Activated CD4-positive, alpha-beta T cell treated with anti-CD3 and anti-CD28 coated beads, Interleukin-2, Interleukin-6, amounts not matched to agents 100 ng/mL and 50 ng/mL, durations not matched to agents 16 hours and 8 hours (primary cell): Measurements from ENCODE around the gene KLK15.

Experiments
- DNase-seq: peaks from one replicate; pipeline ENCODE4 v3.0.0-alpha.2; 2020

The KLK15 gene, protein sequence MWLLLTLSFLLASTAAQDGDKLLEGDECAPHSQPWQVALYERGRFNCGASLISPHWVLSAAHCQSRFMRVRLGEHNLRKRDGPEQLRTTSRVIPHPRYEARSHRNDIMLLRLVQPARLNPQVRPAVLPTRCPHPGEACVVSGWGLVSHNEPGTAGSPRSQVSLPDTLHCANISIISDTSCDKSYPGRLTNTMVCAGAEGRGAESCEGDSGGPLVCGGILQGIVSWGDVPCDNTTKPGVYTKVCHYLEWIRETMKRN

GRCh38 chr19:50833117-50833801 lies at the start of gene KLK15:
KLK15 (minus strand) TSS chr19:50833574; CDS start chr19:50831492, 2,082 bp downstream.
- no peak for DNase-seq

GRCh38 chr19:50882188-50882587 lies 48.8 kb upstream of the KLK15 start:
- no peak for DNase-seq

GRCh38 chr19:50880241-50880640 lies 46.9 kb upstream of the KLK15 start:
- DNase-seq = no peak

- no peak for DNase-seq
Measured at GRCh38 chr19:50878851-50879250, 45.5 kb upstream of the KLK15 start.

GRCh38 chr19:50877338-50877737 lies 44.0 kb upstream of the KLK15 start:
- no peak for DNase-seq

- DNase-seq = no peak
Measured at GRCh38 chr19:50876456-50876855, 43.1 kb upstream of the KLK15 start.

DNA sequence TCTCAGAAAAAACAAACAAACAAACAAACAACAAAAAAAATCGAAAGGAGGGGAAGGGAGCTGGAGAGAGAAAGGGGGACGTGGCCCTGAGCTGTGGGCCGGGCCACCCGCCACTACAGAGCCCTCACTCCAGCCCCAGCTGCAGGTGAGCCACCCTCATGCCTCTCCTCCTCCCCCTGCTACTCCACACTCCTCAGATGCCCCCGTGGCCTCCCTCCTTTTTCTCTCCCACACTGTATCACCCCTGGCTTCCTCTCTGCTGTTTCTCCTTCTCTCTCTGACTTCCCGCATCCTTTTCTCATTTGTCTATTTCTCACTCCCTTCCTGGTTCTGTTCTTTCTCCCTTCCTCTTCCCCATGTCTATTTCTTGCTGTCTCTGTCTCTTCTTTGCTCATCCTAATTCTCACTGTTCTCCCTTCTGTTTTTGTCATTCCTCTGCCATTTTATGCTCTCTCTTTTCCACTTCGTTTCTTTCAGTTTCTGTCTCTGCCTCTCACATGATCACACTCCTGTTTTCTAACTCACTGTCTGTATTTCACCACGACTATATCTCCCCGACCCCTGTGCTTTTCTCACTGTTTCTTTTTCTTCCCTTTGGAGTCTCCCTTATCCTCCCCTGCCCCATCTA lies 42.5 kb upstream of the KLK15 start:
- no peak for DNase-seq

- DNase-seq = no peak
Measured at GRCh38 chr19:50874211-50874610, 40.8 kb upstream of the KLK15 start.

GRCh38 chr19:50873056-50873455 lies 39.7 kb upstream of the KLK15 start, which contains the start of gene KLK2:
KLK2 (plus strand) TSS chr19:50873439; CDS start chr19:50873474, 35 bp downstream.
- DNase-seq = no peak

DNA sequence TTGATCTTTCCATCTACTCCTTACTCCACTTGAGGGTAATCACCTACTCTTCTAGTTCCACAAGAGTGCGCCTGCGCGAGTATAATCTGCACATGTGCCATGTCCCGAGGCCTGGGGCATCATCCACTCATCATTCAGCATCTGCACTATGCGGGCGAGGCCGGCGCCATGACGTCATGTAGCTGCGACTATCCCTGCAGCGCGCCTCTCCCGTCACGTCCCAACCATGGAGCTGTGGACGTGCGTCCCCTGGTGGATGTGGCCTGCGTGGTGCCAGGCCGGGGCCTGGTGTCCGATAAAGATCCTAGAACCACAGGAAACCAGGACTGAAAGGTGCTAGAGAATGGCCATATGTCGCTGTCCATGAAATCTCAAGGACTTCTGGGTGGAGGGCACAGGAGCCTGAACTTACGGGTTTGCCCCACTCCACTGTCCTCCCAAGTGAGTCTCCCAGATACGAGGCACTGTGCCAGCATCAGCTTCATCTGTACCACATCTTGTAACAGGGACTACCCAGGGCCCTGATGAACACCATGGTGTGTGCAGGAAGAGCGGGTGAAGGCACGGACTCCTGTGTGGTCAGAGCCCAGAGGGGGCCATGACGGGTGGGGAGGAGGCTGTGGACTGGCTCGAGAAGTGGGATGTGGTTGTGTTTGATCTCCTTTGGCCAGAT lies 37.2 kb upstream of the KLK15 start:
- DNase-seq = peak; percentile 28

DNA sequence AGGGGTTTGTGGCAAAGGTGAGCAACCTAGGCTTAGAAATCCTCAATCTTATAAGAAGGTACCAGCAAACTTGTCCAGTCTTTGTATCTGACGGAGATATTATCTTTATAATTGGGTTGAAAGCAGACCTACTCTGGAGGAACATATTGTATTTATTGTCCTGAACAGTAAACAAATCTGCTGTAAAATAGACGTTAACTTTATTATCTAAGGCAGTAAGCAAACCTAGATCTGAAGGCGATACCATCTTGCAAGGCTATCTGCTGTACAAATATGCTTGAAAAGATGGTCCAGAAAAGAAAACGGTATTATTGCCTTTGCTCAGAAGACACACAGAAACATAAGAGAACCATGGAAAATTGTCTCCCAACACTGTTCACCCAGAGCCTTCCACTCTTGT lies 36.1 kb upstream of the KLK15 start:
- no peak for DNase-seq

GRCh38 chr19:50861496-50862286 lies 28.3 kb upstream of the KLK15 start:
- no peak for DNase-seq

DNA sequence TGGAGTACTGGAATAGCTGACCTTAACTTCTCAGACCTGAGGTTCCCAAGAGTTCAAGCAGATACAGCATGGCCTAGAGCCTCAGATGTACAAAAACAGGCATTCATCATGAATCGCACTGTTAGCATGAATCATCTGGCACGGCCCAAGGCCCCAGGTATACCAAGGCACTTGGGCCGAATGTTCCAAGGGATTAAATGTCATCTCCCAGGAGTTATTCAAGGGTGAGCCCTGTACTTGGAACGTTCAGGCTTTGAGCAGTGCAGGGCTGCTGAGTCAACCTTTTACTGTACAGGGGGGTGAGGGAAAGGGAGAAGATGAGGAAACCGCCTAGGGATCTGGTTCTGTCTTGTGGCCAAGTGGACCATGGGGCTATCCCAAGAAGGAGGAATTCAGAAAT lies 27.6 kb upstream of the KLK15 start:
- DNase-seq = no peak

- no peak for DNase-seq
Measured at GRCh38 chr19:50859849-50860248, 26.5 kb upstream of the KLK15 start.

DNA sequence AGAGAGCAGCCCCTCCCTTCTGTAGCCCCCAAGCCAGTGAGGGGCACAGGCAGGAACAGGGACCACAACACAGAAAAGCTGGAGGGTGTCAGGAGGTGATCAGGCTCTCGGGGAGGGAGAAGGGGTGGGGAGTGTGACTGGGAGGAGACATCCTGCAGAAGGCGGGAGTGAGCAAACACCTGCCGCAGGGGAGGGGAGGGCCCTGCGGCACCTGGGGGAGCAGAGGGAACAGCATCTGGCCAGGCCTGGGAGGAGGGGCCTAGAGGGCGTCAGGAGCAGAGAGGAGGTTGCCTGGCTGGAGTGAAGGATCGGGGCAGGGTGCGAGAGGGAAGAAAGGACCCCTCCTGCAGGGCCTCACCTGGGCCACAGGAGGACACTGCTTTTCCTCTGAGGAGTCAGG lies 25.5 kb upstream of the KLK15 start:
- no peak for DNase-seq

DNA sequence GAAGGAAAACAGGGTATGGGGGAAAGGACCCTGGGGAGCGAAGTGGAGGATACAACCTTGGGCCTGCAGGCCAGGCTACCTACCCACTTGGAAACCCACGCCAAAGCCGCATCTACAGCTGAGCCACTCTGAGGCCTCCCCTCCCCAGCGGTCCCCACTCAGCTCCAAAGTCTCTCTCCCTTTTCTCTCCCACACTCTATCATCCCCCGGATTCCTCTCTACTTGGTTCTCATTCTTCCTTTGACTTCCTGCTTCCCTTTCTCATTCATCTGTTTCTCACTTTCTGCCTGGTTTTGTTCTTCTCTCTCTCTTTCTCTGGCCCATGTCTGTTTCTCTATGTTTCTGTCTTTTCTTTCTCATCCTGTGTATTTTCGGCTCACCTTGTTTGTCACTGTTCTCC lies 24.0 kb upstream of the KLK15 start:
- DNase-seq = no peak

- no peak for DNase-seq
Measured at GRCh38 chr19:50854636-50855410, 21.4 kb upstream of the KLK15 start, which contains the start of gene KLK3. KLK3 (plus strand) TSS chr19:50854915; CDS start chr19:50854956, 41 bp downstream.

- no peak for DNase-seq
Measured at GRCh38 chr19:50851620-50852019, 18.2 kb upstream of the KLK15 start.

- DNase-seq = no peak
Measured at GRCh38 chr19:50850738-50851137, 17.4 kb upstream of the KLK15 start.

DNA sequence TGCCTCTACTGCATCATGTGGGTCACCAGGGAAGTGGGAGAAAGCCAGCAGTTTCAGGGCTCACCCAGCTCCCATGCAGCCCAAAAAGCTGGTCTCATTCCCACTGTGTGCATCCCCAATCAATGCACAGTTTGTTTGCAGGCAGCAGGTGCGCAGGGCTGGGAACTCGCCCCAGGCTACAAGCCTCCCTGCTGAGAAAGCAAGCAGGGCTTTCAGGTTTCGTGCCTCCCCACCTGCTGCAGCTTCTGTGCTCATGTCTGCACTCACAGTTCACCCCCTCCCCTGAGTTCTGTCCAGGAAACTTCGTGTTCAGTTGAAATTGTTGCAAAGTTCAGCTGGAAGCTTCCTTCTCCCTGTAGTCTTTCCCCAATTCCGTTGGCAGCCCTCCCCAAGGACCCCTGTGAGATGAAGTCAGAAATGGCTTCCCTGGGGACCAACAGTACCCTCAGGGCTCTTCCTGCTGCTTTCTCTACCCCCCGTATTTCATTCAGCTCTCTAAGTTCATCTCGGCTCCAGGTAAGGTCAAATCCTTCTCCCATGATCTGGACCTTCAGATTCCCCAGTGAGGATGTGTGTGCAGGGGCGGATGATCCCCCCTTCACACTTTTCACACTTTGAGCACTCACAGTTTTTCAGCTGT lies 11.0 kb upstream of the KLK15 start:
- no peak for DNase-seq

- DNase-seq = no peak
Measured at GRCh38 chr19:50843701-50844221, 10.4 kb upstream of the KLK15 start.
